Trophoblast cell (in vitro differentiated cells and primary cell): ENCODE measurements around the gene TOLLIP.

ENCODE experiments used
- DNase-seq, 2 donors: peaks; one replicate each; pipeline ENCODE4 v3.0.0-alpha.2; 2016
- H2AFZ ChIP-seq: 2 replicates; pipeline ENCODE4 v1.6.1; 2013; ENCODE audit warnings: low read length, moderate library complexity, mild to moderate bottlenecking; ENCODE audit not compliant: insufficient read depth, poor library complexity
- H2AK5ac ChIP-seq: 2 replicates; pipeline ENCODE4 v1.6.1; 2013; ENCODE audit warnings: mild to moderate bottlenecking, low read length
- H2BK120ac ChIP-seq: 2 replicates; pipeline ENCODE4 v1.6.1; 2013; ENCODE audit warnings: low read length, mild to moderate bottlenecking, moderate library complexity; ENCODE audit not compliant: insufficient read depth, poor library complexity
- H2BK12ac ChIP-seq: 2 replicates; pipeline ENCODE4 v1.6.1; 2013; ENCODE audit warnings: mild to moderate bottlenecking, low read length, moderate library complexity
- H2BK5ac ChIP-seq: 2 replicates; pipeline ENCODE4 v1.6.1; 2013; ENCODE audit warnings: low read length, low read depth, moderate library complexity, mild to moderate bottlenecking; ENCODE audit not compliant: poor library complexity
- H3K14ac ChIP-seq: 2 replicates; pipeline ENCODE4 v1.6.1; 2013; ENCODE audit warnings: mild to moderate bottlenecking, low read length
- H3K18ac ChIP-seq: 2 replicates; pipeline ENCODE4 v1.6.1; 2013; ENCODE audit warnings: mild to moderate bottlenecking, low read length
- H3K23ac ChIP-seq: 2 replicates; pipeline ENCODE4 v1.6.1; 2013; ENCODE audit warnings: low read length
- H3K27ac ChIP-seq: 2 replicates; pipeline ENCODE4 v1.5.1; 2013; ENCODE audit warnings: low read depth, mild to moderate bottlenecking, inconsistent platforms, low read length, moderate library complexity
- H3K27me3 ChIP-seq: 2 replicates; pipeline ENCODE4 v1.6.1; 2013; ENCODE audit warnings: inconsistent platforms, mild to moderate bottlenecking, low read length, moderate library complexity; ENCODE audit not compliant: insufficient read depth
- H3K36me3 ChIP-seq, 2 experiments: 1 replicate in 1 of 2; 2 replicates in 1 of 2; pipeline ENCODE4 v1.6.1; 2013; ENCODE audit warnings: low read length in 2 of 2, mild to moderate bottlenecking in 2 of 2, moderate library complexity in 1 of 2; ENCODE audit not compliant: insufficient read depth in 2 of 2, control insufficient read depth in 1 of 2
- H3K4ac ChIP-seq: 2 replicates; pipeline ENCODE4 v1.6.1; 2013; ENCODE audit warnings: low read depth, mild to moderate bottlenecking, low read length, moderate library complexity
- H3K4me1 ChIP-seq, 2 experiments: 1 replicate in 1 of 2; 2 replicates in 1 of 2; pipeline ENCODE4 v1.6.1; 2013; ENCODE audit warnings: low read length in 2 of 2, mild to moderate bottlenecking in 2 of 2, moderate library complexity in 1 of 2; ENCODE audit not compliant: insufficient read depth in 2 of 2, control insufficient read depth in 1 of 2
- H3K4me2 ChIP-seq: 2 replicates; pipeline ENCODE4 v1.6.1; 2013; ENCODE audit warnings: inconsistent platforms, mild to moderate bottlenecking, low read length, moderate library complexity
- H3K4me3 ChIP-seq: 2 replicates; pipeline ENCODE4 v1.5.1; 2013; ENCODE audit warnings: mild to moderate bottlenecking, low read depth, low read length, inconsistent platforms
- H3K79me1 ChIP-seq: one replicate; pipeline ENCODE4 v1.6.1; 2013; ENCODE audit warnings: low read length
- H3K79me2 ChIP-seq: 2 replicates; pipeline ENCODE4 v1.6.1; 2013; ENCODE audit warnings: low read length, mild to moderate bottlenecking; ENCODE audit not compliant: control insufficient read depth, insufficient read depth, poor library complexity
- H3K9ac ChIP-seq: 2 replicates; pipeline ENCODE4 v1.6.1; 2013; ENCODE audit warnings: mild to moderate bottlenecking, low read length
- H3K9me3 ChIP-seq: 2 replicates; pipeline ENCODE4 v1.6.1; 2013; ENCODE audit warnings: low read depth, mild to moderate bottlenecking, control low read depth, inconsistent platforms, low read length; ENCODE audit not compliant: insufficient read depth
- H4K12ac ChIP-seq: 2 replicates; pipeline ENCODE4 v1.6.1; 2013; ENCODE audit warnings: low read depth, mild to moderate bottlenecking, low read length, moderate library complexity
- H4K8ac ChIP-seq: 2 replicates; pipeline ENCODE4 v1.6.1; 2013; ENCODE audit warnings: low read depth, mild to moderate bottlenecking, low read length, moderate library complexity
- H4K91ac ChIP-seq: one replicate; pipeline ENCODE4 v1.6.1; 2013; ENCODE audit warnings: low read depth, mild to moderate bottlenecking, low read length, moderate library complexity
- WGBS: extraction: QIAGEN DNeasy Blood & Tissue Kit; methylation state at CpG from one replicate; pipeline ENCODE4 v1.1.7; 2013; ENCODE audit warnings: missing lambda C conversion rate; ENCODE audit not compliant: insufficient read length, insufficient coverage; ENCODE audit errors: extremely low coverage; 5-methylcytosine and 5-hydroxymethylcytosine counted together

Gene TOLLIP

GRCh38 chr11:1337647-1338007, 28.2 kb upstream of the TOLLIP start:
- Histone ChIP-seq H3K9me3 (peaks cover 19% of the 10 kb centered on the region), H2AK5ac (no peak overlapping the region), H3K4ac (no peak overlapping the region), H3K14ac (no peak overlapping the region), H3K9ac (no peak overlapping the region), H3K23ac (no peak overlapping the region), H2BK120ac (no peak overlapping the region), H4K91ac (no peak overlapping the region), H3K79me1 (no peaks in the 10 kb centered on the region), H4K12ac (no peak overlapping the region), H3K36me3 (no peaks in the 10 kb centered on the region), H3K4me3 (no peak overlapping the region), H3K4me2 (no peak overlapping the region), H3K27ac (no peak overlapping the region), H3K27me3 (peaks cover 19% of the 10 kb centered on the region), H3K18ac (no peak overlapping the region), H2BK12ac (no peak overlapping the region), H3K79me2 (no peaks in the 10 kb centered on the region), H3K4me1 (peaks cover 0 to 2% of the 10 kb centered on the region in 2 experiments), H2BK5ac (no peak overlapping the region), H4K8ac (no peak overlapping the region), H2AFZ (no peak overlapping the region)
- no peak for DNase-seq
- no CpG with 5 or more reads among the region's 25 CpGs for WGBS

- Histone ChIP-seq H2AFZ (no peak overlapping the region), H3K9ac (no peak overlapping the region), H3K14ac (no peak overlapping the region), H4K91ac (no peak overlapping the region), H3K4ac (no peak overlapping the region), H2BK12ac (no peak overlapping the region), H3K18ac (no peak overlapping the region), H2BK120ac (no peak overlapping the region), H3K79me2 (no peaks in the 10 kb centered on the region), H3K36me3 (no peaks in the 10 kb centered on the region), H3K4me1 (peaks cover 0 to 2% of the 10 kb centered on the region in 2 experiments), H3K23ac (no peak overlapping the region), H2BK5ac (no peak overlapping the region), H3K27me3 (peaks cover 19% of the 10 kb centered on the region), H3K27ac (no peak overlapping the region), H3K79me1 (no peaks in the 10 kb centered on the region), H4K12ac (no peak overlapping the region), H2AK5ac (no peak overlapping the region), H3K4me3 (no peak overlapping the region), H4K8ac (no peak overlapping the region), H3K4me2 (no peak overlapping the region), H3K9me3 (peaks cover 19% of the 10 kb centered on the region)
- no CpG with 5 or more reads among the region's 95 CpGs for WGBS
- DNase-seq, result peak in 1 of 2 donors; percentile 34
These were observed 27.6 kb upstream of the TOLLIP start for GRCh38 chr11:1336836-1337646.

- no peak overlapping the region for H4K8ac ChIP-seq
- no peak overlapping the region for H2BK12ac ChIP-seq
- no peak overlapping the region for H3K27ac ChIP-seq
- peak overlapping the region; percentile 18 for H4K91ac ChIP-seq
- H3K4me1 ChIP-seq, result peaks cover 0 to 2% of the 10 kb centered on the region in 2 experiments
- no peak overlapping the region for H3K18ac ChIP-seq
- no peak overlapping the region for H3K14ac ChIP-seq
- no peak overlapping the region for H2AFZ ChIP-seq
- H3K4ac ChIP-seq, result no peak overlapping the region
- peak; percentile 33 to 70 for DNase-seq
- no peaks in the 10 kb centered on the region for H3K36me3 ChIP-seq
- H2BK5ac ChIP-seq, result no peak overlapping the region
- H3K9ac ChIP-seq, result no peak overlapping the region
- no CpG with 5 or more reads among the region's 66 CpGs for WGBS
- no peaks in the 10 kb centered on the region for H3K79me1 ChIP-seq
- H3K4me3 ChIP-seq, result peak overlapping the region; percentile 27
- H3K4me2 ChIP-seq, result peak overlapping the region; percentile 43
- H4K12ac ChIP-seq, result no peak overlapping the region
- H3K9me3 ChIP-seq, result peaks cover 19% of the 10 kb centered on the region
- no peak overlapping the region for H2BK120ac ChIP-seq
- H2AK5ac ChIP-seq, result no peak overlapping the region
- H3K23ac ChIP-seq, result no peak overlapping the region
- H3K27me3 ChIP-seq, result peaks cover 19% of the 10 kb centered on the region
- H3K79me2 ChIP-seq, result no peaks in the 10 kb centered on the region
These were observed 26.7 kb upstream of the TOLLIP start for GRCh38 chr11:1335811-1336761.

- Histone ChIP-seq H4K12ac (no peak overlapping the region), H2BK5ac (no peak overlapping the region), H2BK120ac (no peak overlapping the region), H3K4me3 (no peak overlapping the region), H3K27ac (no peak overlapping the region), H3K4me1 (peaks cover 0 to 2% of the 10 kb centered on the region in 2 experiments), H3K9ac (no peak overlapping the region), H3K4ac (no peak overlapping the region), H3K27me3 (peaks cover 19% of the 10 kb centered on the region), H3K18ac (no peak overlapping the region), H2BK12ac (no peak overlapping the region), H3K79me1 (no peaks in the 10 kb centered on the region), H3K79me2 (no peaks in the 10 kb centered on the region), H3K4me2 (no peak overlapping the region), H3K14ac (no peak overlapping the region), H4K8ac (no peak overlapping the region), H3K36me3 (no peaks in the 10 kb centered on the region), H3K23ac (no peak overlapping the region), H2AK5ac (no peak overlapping the region), H3K9me3 (peaks cover 17% of the 10 kb centered on the region), H4K91ac (no peak overlapping the region), H2AFZ (no peak overlapping the region)
- WGBS, result no CpG with 5 or more reads among the region's 10 CpGs
- no peak for DNase-seq
These were observed 25.9 kb upstream of the TOLLIP start for GRCh38 chr11:1335264-1335810.
